ENCODE results near the gene ZNF236.

ZNF236 gene

DNA sequence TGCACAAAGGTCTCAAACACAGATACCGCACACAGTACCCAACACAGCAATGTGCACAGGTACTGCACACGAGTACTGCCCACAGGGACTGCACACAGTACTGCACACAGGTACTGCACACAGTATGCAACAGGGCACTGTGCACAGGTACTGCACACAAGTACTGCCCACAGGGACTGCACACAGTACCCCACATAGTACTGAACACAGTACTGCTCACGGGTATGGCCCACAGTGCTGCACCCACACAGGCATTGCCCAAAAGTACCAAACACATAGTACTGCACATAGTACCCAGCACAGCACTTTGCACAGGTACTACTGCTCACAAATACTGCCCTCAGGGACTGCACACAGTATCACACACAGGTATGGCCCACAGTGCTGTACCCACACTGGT, 73.1 kb downstream of the ZNF236 start:
- TF ChIP-seq, protein P1, sequence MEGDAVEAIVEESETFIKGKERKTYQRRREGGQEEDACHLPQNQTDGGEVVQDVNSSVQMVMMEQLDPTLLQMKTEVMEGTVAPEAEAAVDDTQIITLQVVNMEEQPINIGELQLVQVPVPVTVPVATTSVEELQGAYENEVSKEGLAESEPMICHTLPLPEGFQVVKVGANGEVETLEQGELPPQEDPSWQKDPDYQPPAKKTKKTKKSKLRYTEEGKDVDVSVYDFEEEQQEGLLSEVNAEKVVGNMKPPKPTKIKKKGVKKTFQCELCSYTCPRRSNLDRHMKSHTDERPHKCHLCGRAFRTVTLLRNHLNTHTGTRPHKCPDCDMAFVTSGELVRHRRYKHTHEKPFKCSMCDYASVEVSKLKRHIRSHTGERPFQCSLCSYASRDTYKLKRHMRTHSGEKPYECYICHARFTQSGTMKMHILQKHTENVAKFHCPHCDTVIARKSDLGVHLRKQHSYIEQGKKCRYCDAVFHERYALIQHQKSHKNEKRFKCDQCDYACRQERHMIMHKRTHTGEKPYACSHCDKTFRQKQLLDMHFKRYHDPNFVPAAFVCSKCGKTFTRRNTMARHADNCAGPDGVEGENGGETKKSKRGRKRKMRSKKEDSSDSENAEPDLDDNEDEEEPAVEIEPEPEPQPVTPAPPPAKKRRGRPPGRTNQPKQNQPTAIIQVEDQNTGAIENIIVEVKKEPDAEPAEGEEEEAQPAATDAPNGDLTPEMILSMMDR (IDR thresholded peaks at IDR 0.05; ENCODE audit: low read depth, low read length, missing control alignments) = no peak
- DNase-seq (ENCODE audit: extremely low read depth, low read depth) = no peak

DNA sequence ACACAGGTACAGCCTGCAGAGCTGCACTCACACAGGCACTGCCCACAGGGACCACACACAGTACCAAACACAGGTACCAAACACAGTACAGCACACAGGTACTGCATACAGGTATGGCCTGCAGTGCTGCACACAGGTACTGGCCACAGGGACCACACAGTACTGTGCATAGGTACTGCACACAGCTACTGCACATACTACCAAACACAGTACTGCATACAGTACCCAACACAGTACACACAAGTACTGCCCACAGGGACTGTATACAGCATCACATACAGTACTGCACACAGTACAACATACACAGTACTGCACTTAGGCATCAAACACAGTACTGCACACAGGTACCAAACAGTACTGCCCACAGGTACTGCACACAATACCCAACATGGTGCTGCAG, 74.3 kb downstream of the ZNF236 start:
- TF ChIP-seq, protein P1 (IDR thresholded peaks at IDR 0.05; ENCODE audit: low read depth, low read length, missing control alignments) = no peak

More for the DNA sequence above, 73.1 kb downstream of the ZNF236 start:
- no peak overlapping the region for H3K4me3 ChIP-seq (replicated peaks; ENCODE audit: low read depth, low read length)

DNA sequence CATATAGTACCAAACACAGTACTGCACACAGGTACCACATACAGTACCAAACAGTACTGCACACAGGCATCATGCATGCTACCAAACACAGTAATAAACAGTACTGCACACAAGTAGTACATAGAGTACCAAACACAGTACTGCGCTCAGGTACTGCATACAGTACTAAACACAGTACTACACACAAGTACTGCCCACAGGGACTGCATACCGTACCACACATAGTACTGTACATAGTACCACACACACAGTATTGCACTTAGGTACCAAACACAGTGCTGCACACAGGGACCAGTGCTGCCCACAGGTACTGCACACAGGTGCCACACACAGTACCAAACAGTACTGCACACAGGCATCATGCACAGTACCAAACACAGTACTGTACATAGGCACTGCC, 74.9 kb downstream of the ZNF236 start:
- H3K4me3 ChIP-seq (replicated peaks; ENCODE audit: low read depth, low read length) = no peak overlapping the region
- DNase-seq (ENCODE audit: extremely low read depth, low read depth) = no peak
- TF ChIP-seq, protein P1 (IDR thresholded peaks at IDR 0.05; ENCODE audit: low read depth, low read length, missing control alignments) = no peak

More for the DNA sequence above, 74.3 kb downstream of the ZNF236 start:
- H3K4me3 ChIP-seq (replicated peaks; ENCODE audit: low read depth, low read length) = no peak overlapping the region
- no peak for DNase-seq (ENCODE audit: extremely low read depth, low read depth)

DNA sequence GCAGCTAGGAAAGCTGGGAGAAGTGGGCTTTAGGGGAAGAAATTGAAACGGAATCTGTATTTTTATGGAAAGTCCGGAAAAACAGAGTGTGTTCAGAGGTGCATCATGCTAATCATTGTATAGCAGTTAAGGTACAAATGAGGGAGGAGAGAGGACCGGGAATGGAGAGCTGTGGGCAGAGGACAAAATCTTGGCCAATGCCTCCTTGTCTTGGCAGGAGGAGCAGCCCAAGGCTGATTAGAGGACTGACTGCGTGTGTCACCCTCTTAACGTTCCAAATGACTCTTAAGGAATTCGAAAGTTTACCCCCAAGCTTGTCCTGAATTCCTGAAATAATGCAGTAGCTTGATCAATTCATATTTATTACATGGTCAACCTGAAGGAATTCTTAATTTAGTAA, 81.0 kb downstream of the ZNF236 start:
- no peak for DNase-seq (ENCODE audit: extremely low read depth, low read depth)
- TF ChIP-seq, protein P1 (IDR thresholded peaks at IDR 0.05; ENCODE audit: low read depth, low read length, missing control alignments) = no peak
- no peak overlapping the region for H3K4me3 ChIP-seq (replicated peaks; ENCODE audit: low read depth, low read length)

DNA sequence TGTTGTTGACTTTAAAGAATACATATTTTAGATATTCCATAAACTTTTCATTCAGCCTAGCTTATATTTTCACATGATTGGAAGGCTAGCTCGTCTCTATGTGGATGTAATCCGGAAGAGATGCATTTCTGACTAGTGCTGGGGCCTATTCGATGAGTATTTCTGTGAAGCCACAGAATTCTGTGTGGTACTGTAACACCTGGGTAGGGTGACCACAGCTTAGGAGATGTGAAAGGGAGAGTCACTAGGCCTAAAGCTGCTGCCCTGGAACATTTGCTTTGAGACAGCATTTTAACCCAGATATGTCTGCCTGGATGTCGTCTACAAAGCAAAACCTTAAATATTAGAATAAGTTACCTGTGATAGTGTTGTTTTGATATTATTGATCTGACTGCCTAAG, 83.5 kb downstream of the ZNF236 start:
- TF ChIP-seq, protein P1 (IDR thresholded peaks at IDR 0.05; ENCODE audit: low read depth, low read length, missing control alignments) = no peak
- DNase-seq (ENCODE audit: extremely low read depth, low read depth) = no peak
- no peak overlapping the region for H3K4me3 ChIP-seq (replicated peaks; ENCODE audit: low read depth, low read length)

DNA sequence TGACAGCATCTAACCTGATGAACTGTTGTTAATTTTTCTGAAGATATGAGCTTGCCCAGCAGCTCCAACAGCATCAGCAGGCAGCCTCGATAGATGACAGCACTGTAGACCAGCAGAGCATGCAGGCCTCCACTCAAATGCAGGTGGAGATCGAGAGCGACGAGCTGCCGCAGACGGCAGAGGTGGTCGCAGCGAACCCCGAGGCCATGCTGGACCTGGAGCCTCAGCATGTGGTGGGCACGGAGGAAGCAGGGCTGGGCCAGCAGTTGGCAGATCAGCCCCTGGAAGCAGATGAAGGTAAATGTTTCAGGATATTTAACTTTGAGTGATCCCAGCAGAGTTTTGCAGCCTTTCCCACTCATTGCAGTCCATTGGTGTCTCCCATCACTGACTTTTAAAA, 85.9 kb downstream of the ZNF236 start:
- DNase-seq (ENCODE audit: extremely low read depth, low read depth) = no peak
- TF ChIP-seq, protein P1 (IDR thresholded peaks at IDR 0.05; ENCODE audit: low read depth, low read length, missing control alignments) = no peak
- H3K4me3 ChIP-seq (replicated peaks; ENCODE audit: low read depth, low read length) = no peak overlapping the region

DNA sequence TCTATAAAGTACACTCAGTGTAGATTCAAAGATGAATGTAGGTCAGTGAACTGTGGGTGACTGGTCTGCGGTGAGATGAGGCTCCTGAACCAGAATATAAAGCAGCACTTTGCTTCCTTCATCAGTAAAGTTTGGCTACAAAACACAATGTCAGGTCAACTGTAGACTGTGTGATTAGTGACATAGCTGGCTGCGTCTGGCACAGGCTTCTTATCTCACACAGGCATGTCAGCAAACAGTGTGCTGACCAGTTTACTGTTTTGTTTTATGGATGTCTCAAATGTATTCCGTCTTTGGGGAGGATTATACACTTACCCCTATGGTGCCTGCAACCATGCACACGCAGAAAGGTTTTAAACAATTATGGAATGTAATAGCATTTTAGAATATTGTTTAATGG, 87.1 kb downstream of the ZNF236 start:
- no peak overlapping the region for H3K4me3 ChIP-seq (replicated peaks; ENCODE audit: low read depth, low read length)
- DNase-seq (ENCODE audit: extremely low read depth, low read depth) = no peak
- TF ChIP-seq, protein P1 (IDR thresholded peaks at IDR 0.05; ENCODE audit: low read depth, low read length, missing control alignments) = no peak

All from HFF-Myc (cell line).